Caco-2 (cell line): Measurements from ENCODE around the gene THG1L. TPM values are rescaled to one million over a fixed set of nuclear protein-coding genes. Genes with fewer than 3 reads are reported as not detected.

ENCODE experiments used
- BruUV-seq: library from RNA; stranded (reverse); fragments of 400-500 nt; replicated peaks from 2 replicates; lab custom pipeline; 2021; lab: Mats Ljungman, UMichigan
- CTCF ChIA-PET: fragments of 300-600 bp; sonication (Branson Sonifier 250); formaldehyde crosslinking; loops from one replicate; lab custom pipeline; 2022; ENCODE audit warnings: antibody characterized with exemption; lab: Charles Lee
- POLR2A ChIA-PET: fragments of 300-600 bp; sonication (Branson Sonifier 250); formaldehyde crosslinking; loops from one replicate; lab custom pipeline; 2022; ENCODE audit warnings: antibody characterized with exemption; lab: Charles Lee
- DNase-seq, 2 experiments: peaks; one replicate each; pipeline versions ENCODE4 v3.0.0 to v3.0.0-alpha.2; 2020 to 2022
- H3K27me3 ChIP-seq: replicated peaks from 2 replicates; pipeline ENCODE4 v1.6.0; 2011; ENCODE audit warnings: low read length; ENCODE audit not compliant: control insufficient read depth, insufficient read depth
- H3K36me3 ChIP-seq: 2 replicates; pipeline ENCODE4 v1.5.1; 2011; ENCODE audit warnings: low read length; ENCODE audit not compliant: control insufficient read depth, insufficient read depth
- H3K4me1 ChIP-seq: fragments of 250-450 bp; sonication (Bioruptor Pico); 2 replicates; pipeline ENCODE4 v1.5.1; 2020; ENCODE audit warnings: mild to moderate bottlenecking
- H3K4me3 ChIP-seq: 2 replicates; pipeline ENCODE4 v1.5.1; 2011; ENCODE audit warnings: low read depth, mild to moderate bottlenecking, control low read depth, low read length
- H3K9me3 ChIP-seq: fragments of 250-450 bp; sonication (Bioruptor Pico); 2 replicates; pipeline ENCODE4 v1.5.1; 2020; ENCODE audit warnings: mild to moderate bottlenecking, moderate library complexity
- H3K27ac Mint-ChIP-seq: one replicate; pipeline ENCODE4 v1.8.0; 2022; ENCODE audit warnings: mixed read lengths; ENCODE audit not compliant: unreplicated experiment
- H3K27me3 Mint-ChIP-seq: one replicate; pipeline ENCODE4 v1.8.0; 2022; ENCODE audit warnings: mixed read lengths; ENCODE audit not compliant: insufficient read depth, unreplicated experiment
- H3K36me3 Mint-ChIP-seq: one replicate; pipeline ENCODE4 v1.8.0; 2022; ENCODE audit warnings: mild to moderate bottlenecking, mixed read lengths; ENCODE audit not compliant: insufficient read depth, unreplicated experiment
- H3K4me1 Mint-ChIP-seq: one replicate; pipeline ENCODE4 v1.8.0; 2022; ENCODE audit warnings: low read depth, mixed read lengths; ENCODE audit not compliant: unreplicated experiment
- H3K4me3 Mint-ChIP-seq: one replicate; pipeline ENCODE4 v1.8.0; 2022; ENCODE audit warnings: mild to moderate bottlenecking, moderate library complexity, mixed read lengths; ENCODE audit not compliant: unreplicated experiment
- H3K9me3 Mint-ChIP-seq: one replicate; pipeline ENCODE4 v1.8.0; 2022; ENCODE audit warnings: mixed read lengths; ENCODE audit not compliant: unreplicated experiment
- intact Hi-C: fragments of 100-400 bp; cut with micrococcal nuclease; formaldehyde crosslinking; loops from one replicate; pipeline ENCODE4 v1.10.0; 2022; ENCODE audit not compliant: unreplicated experiment
- total RNA-seq: library from RNA; stranded (reverse); gene quantifications from 2 replicates; pipeline ENCODE4 v1.2.3, GENCODE V29; 2022
- TF ChIP-seq, protein P1 (sequence below), 2 experiments: fragments of 200-600 bp in 1 of 2; IDR thresholded peaks; 1 replicate in 1 of 2; 2 replicates in 1 of 2; pipeline versions ENCODE4 v1.5.1 to v1.8.0; 2011 to 2022; ENCODE audit warnings: antibody characterized with exemption in 1 of 2, control low read depth in 1 of 2, inconsistent platforms in 1 of 2, low read depth in 1 of 2, low read length in 1 of 2, mild to moderate bottlenecking in 1 of 2, moderate library complexity in 1 of 2; ENCODE audit not compliant: insufficient read depth in 1 of 2, severe bottlenecking in 1 of 2, unreplicated experiment in 1 of 2

The THG1L gene
- total RNA-seq, 1 experiment from 2014 or later, result 19.8 TPM

DNA sequence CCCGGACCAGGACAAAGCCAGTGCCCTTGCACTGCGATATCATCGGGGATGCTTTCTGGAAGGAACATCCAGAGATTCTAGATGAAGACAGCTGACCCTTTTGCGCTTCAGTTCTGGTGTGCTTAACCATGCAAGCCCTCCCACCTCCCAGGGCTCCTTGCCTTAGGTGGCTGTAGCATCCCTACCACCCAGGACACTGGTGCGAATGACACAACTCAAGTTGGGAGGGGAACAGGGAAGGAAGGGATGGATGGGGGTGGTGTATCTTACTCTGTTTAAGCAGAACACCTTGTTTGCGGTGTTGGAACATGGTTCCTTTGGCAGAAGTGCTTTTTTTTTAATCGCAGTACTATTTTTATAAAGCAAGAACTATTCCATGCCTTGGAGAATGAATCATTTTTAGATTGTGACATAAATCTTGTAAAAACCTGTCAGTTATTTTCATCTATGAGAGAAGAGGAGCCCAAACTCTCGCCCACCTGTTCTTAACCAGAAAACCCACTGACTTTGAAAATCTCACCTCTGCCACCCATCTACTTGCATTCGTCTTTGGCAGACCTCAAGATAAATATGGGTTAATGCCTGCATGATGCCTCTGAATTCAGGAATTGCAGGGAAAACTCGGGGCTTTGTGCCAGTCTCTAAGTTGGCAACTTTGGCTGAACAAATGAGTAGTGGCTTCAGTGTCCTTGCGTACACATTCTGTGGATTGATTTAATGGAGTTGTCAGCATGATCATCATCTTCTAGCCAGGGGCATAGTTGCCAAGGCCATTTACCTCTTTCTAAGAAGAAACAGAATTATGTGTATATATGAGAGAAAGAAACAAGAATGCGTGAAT, 8.4 kb downstream of the THG1L start:
- no peaks in the 10 kb centered on the region for H3K27me3 Mint-ChIP-seq
- Histone ChIP-seq H3K4me1 (0 out of 2 replicates have a peak, but pooled peaks cover 4% of the 10 kb centered on the region), H3K9me3 (no peaks in the 10 kb centered on the region), H3K4me3 (no peak overlapping the region), H3K27me3 (no peaks in the 10 kb centered on the region), H3K36me3 (no peaks in the 10 kb centered on the region)
- TF ChIP-seq, protein P1, sequence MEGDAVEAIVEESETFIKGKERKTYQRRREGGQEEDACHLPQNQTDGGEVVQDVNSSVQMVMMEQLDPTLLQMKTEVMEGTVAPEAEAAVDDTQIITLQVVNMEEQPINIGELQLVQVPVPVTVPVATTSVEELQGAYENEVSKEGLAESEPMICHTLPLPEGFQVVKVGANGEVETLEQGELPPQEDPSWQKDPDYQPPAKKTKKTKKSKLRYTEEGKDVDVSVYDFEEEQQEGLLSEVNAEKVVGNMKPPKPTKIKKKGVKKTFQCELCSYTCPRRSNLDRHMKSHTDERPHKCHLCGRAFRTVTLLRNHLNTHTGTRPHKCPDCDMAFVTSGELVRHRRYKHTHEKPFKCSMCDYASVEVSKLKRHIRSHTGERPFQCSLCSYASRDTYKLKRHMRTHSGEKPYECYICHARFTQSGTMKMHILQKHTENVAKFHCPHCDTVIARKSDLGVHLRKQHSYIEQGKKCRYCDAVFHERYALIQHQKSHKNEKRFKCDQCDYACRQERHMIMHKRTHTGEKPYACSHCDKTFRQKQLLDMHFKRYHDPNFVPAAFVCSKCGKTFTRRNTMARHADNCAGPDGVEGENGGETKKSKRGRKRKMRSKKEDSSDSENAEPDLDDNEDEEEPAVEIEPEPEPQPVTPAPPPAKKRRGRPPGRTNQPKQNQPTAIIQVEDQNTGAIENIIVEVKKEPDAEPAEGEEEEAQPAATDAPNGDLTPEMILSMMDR (IDR thresholded peaks at IDR 0.05; ENCODE audit: insufficient read depth in 1 of 2, low read depth in 1 of 2, low read length in 1 of 2, severe bottlenecking in 1 of 2, unreplicated experiment in 1 of 2), result no peak
- peaks cover 13% of the 10 kb centered on the region for H3K36me3 Mint-ChIP-seq
- H3K9me3 Mint-ChIP-seq, result no peaks in the 10 kb centered on the region
- intact Hi-C loops, result loop anchor here (5.0 to 10.0 kb wide), 2 partner anchors 162 to 375 kb away; partner anchors contain the start of gene ADAM19
- CTCF ChIA-PET, result no interaction called here
- peaks cover 6% of the 10 kb centered on the region for H3K4me1 Mint-ChIP-seq
- no TSS peak for BruUV-seq
- no peak overlapping the region for H3K4me3 Mint-ChIP-seq
- no peak overlapping the region for H3K27ac Mint-ChIP-seq
- DNase-seq, result no peak
- POLR2A ChIA-PET, result no interaction called here

DNA sequence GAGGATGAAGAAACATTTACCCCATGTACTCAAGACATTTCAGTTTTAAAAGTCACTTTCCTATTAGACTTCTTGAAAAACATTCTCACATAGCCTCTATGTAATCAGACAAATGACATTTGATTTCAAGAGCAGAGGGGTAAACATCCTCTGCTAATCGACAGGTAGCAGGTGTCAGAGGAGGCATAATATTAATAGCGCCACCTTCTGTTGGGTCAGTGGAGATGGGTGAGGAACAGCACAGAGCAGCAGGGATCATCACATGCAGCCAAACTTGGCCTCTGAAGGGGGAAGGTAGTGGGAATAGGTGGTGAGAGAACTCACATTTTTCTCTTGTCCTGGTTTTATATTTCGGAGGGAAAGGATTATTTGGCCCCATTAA, 9.0 kb downstream of the THG1L start:
- Mint-ChIP-seq H3K27me3 (no peaks in the 10 kb centered on the region), H3K36me3 (peaks cover 8% of the 10 kb centered on the region), H3K27ac (no peak overlapping the region), H3K9me3 (no peaks in the 10 kb centered on the region), H3K4me1 (peaks cover 8% of the 10 kb centered on the region), H3K4me3 (no peak overlapping the region)
- intact Hi-C loops, result loop anchor here (5.0 to 10.0 kb wide), 2 partner anchors 163 to 375 kb away; partner anchors contain the start of gene ADAM19
- ChIA-PET CTCF (interaction anchor here (0.7 kb wide), 1 partner anchor 384 kb away, joined by 5 read pairs; no protein-coding TSS in a partner anchor), POLR2A (no interaction called here)
- no peaks in the 10 kb centered on the region for H3K27me3 ChIP-seq
- no peaks in the 10 kb centered on the region for H3K9me3 ChIP-seq
- H3K36me3 ChIP-seq, result no peaks in the 10 kb centered on the region
- BruUV-seq, result no TSS peak
- 0 out of 2 replicates have a peak, but pooled peaks cover 6% of the 10 kb centered on the region for H3K4me1 ChIP-seq
- no peak overlapping the region for H3K4me3 ChIP-seq
- TF ChIP-seq, protein P1 (IDR thresholded peaks at IDR 0.05; ENCODE audit: insufficient read depth in 1 of 2, low read depth in 1 of 2, low read length in 1 of 2, severe bottlenecking in 1 of 2, unreplicated experiment in 1 of 2), result peak; percentile 37 to 53
- DNase-seq, result peak in 1 of 2 experiments; percentile 37

DNA sequence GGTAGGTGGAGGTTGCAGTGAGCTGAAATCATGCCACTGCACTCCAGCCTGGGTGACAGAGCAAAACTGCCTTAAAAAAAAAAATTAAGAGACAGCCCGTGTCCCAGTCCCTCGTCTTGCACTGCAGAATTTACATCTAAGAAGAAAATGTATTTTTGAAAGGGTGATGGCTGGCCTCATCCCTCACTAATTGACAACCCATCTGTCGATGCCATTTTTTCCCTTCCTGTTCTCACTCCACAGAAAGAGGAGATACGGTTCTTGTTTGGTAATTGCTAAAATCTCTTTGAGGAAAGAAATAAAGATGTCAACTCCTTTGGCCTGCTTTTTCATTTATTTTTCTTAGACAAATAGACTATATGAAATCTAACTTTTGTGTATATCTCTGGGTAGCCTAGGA, 9.9 kb downstream of the THG1L start:
- Mint-ChIP-seq H3K27ac (no peak overlapping the region), H3K27me3 (no peaks in the 10 kb centered on the region), H3K4me1 (peaks cover 8% of the 10 kb centered on the region), H3K4me3 (no peak overlapping the region), H3K9me3 (no peaks in the 10 kb centered on the region), H3K36me3 (peaks cover 7% of the 10 kb centered on the region)
- Histone ChIP-seq H3K4me1 (0 out of 2 replicates have a peak, but pooled peaks cover 6% of the 10 kb centered on the region), H3K9me3 (no peaks in the 10 kb centered on the region), H3K36me3 (no peaks in the 10 kb centered on the region), H3K27me3 (no peaks in the 10 kb centered on the region), H3K4me3 (no peak overlapping the region)
- intact Hi-C loops, result loop anchor here (5.0 to 10.0 kb wide), 2 partner anchors 164 to 376 kb away; partner anchors contain the start of gene ADAM19
- ChIA-PET POLR2A (interaction anchor here (0.6 to 0.7 kb wide), 3 partner anchors 12 to 350 kb away, joined by 6 to 9 read pairs (median 7); no protein-coding TSS in a partner anchor), CTCF (interaction anchor here (0.6 kb wide), 2 partner anchors 74 to 1419 kb away, joined by 3 to 8 read pairs; no protein-coding TSS in a partner anchor)
- no TSS peak for BruUV-seq
- TF ChIP-seq, protein P1 (IDR thresholded peaks at IDR 0.05; ENCODE audit: insufficient read depth in 1 of 2, low read depth in 1 of 2, low read length in 1 of 2, severe bottlenecking in 1 of 2, unreplicated experiment in 1 of 2), result no peak
- no peak for DNase-seq
